Occipital lobe (tissue), 2 donors: ENCODE results near the gene USO1. TPM values are rescaled to one million over a fixed set of nuclear protein-coding genes. Genes with fewer than 3 reads are reported as not detected.
"Not testable (repeated sequence)": the region's sequence is repeated elsewhere in the genome, so short reads cannot be mapped to it uniquely, and the experiment has no call there.

Experiments
- DNase-seq: peaks from one replicate; lab custom pipeline; 2025; lab: John Stamatoyannopoulos, UW
- total RNA-seq: library from RNA; depleted of rRNA; stranded (reverse); fragments of >200 nt; gene quantifications from one replicate; pipeline ENCODE4 v1.2.3, GENCODE V29; 2014

USO1 gene, protein sequence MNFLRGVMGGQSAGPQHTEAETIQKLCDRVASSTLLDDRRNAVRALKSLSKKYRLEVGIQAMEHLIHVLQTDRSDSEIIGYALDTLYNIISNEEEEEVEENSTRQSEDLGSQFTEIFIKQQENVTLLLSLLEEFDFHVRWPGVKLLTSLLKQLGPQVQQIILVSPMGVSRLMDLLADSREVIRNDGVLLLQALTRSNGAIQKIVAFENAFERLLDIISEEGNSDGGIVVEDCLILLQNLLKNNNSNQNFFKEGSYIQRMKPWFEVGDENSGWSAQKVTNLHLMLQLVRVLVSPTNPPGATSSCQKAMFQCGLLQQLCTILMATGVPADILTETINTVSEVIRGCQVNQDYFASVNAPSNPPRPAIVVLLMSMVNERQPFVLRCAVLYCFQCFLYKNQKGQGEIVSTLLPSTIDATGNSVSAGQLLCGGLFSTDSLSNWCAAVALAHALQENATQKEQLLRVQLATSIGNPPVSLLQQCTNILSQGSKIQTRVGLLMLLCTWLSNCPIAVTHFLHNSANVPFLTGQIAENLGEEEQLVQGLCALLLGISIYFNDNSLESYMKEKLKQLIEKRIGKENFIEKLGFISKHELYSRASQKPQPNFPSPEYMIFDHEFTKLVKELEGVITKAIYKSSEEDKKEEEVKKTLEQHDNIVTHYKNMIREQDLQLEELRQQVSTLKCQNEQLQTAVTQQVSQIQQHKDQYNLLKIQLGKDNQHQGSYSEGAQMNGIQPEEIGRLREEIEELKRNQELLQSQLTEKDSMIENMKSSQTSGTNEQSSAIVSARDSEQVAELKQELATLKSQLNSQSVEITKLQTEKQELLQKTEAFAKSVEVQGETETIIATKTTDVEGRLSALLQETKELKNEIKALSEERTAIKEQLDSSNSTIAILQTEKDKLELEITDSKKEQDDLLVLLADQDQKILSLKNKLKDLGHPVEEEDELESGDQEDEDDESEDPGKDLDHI
- 56.6 TPM for total RNA-seq

DNA sequence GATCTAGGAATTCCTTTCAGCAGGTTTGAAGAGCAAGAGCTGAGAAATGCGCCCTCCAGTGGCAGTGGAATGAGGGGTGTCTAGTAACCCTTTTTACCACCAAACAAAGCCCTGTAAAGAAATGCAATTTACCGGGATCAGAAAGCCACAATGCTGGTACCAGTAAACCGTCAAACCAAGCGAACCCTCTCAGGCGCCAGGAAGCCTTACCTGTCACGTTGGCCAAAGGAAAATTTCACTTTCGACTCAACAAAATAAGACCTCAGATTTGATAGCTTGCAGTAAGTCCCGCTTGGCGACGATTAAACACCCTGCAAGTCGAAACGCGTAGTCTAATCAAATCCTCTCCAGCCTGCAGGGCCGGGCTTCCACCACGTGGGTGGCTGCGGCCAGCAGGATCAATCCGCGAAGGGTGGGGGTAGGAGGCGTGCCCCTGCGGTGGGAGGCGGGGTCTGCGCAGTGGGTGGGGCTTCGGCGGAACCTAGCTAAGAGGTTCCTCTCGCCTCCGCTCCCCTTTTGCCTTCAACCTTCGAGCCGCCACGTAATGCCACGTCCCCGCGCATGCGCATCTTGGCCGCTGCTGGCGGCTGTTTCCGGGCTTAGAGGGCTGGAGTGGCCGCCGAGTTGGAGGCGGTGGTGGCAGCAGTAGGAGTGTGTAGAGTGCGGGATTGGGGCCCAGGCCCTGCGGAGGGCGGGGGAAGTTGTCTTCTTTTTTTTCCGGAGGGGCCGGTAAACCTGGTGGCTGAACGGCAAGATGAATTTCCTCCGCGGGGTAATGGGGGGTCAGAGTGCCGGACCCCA lies at the start of gene USO1:
TSS of gene USO1 (plus strand) at position 512 of the 801 bp plus-strand sequence. CDS start at position 755, 243 bp downstream.
- DNase-seq, result peak; percentile 99

DNA sequence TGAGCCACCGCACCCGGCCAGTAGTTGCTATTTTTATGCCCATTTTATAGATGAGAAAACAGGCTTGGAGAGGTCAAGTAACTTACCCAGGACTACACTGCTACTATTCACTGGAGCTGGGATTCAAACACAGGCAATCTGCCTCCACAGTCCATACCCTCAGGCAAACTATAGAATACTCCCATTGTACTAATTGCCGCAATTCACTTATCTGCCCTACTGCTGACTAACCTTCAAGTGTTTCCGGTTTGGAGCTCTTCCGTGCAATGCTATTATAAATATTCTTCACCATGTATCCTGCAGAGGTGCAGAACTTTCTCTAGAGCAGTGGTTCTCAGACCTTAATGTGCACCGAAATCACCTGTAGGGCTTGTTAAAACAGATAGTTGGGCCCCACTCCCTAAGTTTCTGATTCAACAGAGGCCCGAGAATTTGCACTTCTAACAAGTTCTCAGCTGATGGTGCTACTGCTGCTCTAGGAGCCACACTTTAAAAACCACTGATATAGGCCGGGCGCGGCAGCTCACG lies 49.3 kb upstream of the USO1 start:
- DNase-seq, result no peak

DNA sequence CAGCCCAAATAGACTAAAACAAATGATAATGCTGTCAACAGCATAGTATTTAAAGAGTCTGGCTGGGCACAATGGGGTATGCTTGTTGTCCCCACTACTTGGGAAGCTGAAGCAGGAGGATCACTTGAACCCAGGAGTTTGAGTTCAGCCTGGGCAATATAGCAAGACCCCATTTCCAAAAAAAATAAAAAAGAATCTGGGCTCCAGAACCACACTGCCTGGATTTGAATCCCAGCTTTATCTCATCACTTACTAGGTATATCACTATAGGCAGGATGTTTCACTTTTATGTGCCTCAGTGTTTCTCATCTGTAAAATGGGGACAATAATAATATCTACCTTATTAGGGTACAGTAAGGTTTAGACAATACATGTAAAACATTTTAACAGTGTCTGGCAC lies 45.9 kb upstream of the USO1 start:
- DNase-seq, result no peak

DNA sequence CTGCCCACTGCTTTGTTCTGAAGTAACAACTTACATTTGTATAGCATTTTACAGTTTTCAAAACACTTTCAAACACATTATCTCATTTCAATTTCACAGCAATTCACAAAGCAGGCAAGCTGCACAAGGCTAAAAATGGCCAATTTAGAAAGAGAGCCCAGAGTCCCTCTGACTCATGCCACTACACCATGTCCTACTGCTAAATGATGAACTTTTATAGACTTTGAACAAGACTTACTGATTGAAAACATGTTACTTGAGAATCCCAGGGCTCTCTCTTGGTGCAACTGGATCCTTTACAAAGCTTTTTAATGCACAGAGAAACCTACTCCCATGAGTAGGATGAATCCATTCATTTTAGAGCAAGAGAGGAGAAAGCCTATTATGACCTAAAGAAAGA lies 45.4 kb upstream of the USO1 start:
- no peak for DNase-seq

DNA sequence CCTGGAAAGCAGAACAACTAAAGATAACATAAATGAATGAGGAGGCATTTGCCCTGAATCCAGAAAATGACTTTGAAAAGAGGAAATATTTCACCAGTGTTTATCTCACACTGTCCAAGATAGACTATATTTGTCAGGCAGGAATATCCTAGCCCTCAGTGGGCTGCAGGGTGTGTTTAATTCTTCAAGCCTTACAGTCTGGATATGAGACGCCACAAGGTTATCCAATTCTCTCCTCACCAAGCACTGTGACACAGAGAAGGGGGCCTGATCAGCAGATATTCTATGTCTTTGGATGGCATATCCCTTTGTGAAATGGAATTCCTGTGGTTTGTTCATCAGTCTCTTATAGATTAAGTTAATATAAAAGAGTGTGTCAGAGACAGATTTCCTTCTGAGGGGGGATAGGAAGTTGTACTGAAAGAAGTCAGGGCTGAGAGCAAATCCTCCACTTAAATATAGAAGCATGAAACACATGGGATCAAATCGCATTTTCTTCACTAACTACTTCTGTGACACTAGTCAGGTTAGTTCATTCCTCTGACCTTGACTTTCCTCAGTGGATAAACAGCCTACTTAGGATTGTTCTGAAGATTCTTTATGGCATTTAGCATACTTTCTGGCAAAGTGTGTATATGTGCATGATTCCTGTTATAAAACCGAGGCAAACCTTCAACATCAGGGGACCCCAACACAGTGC lies 44.4 kb upstream of the USO1 start:
- DNase-seq, result no peak

DNA sequence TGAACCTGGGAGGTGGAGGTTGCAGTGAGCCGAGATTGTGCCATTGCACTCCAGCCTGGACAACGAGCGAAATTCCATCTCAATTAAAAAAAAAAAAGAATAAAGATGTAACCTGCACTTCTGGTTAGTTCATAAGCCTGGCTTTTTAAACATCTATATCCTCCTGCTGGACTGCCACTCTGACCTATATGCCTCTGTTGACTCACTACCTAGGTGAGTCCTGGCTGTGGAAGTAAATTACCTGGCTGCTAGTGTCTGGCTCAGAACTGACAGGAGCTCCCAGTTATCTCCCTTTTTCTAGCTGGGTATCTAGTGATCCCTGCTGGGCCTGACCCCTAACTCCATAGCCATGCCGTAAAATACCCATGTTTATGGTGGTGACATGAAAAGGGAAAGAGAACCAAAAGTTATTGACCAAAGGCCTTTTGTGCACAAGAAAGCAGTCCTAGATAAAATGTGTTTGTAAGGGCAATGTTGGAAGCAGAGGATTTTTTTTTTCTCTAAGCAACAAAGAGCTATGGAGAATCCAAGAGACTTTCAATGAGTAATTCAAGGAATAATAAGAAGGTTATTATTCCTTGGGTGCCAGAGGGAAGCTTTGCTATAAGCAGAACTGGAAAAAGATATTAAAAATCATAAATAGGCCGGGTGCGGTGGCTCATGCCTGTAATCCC lies 40.8 kb upstream of the USO1 start:
- no peak for DNase-seq

DNA sequence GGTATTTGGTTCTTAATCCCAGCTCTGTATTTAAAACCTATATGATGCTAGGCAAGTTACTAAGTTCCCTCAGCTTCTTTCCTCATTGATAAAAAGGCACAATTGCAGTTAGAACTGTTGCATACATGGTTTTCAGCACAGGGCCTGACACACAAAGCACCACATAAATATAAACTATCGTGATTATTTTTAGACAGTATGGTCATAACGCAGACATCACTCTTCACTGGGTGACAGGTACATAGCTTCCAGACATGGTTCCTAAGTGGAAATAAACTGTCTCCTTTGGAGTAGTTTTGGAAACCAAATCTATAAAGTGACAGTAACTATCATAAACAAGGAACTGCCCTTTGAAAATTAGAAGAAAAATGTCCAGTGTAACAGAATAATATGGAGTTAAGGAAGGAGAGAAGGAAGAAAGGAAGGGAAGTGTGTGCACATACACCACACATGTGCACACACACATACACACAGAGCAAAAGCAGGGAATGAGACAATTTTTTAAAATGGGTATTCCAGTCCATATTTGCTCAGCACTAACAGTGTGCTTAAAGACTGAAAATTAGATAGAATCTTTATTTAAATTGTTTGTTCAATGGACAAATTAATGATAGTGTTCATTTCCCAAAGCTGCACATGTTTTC lies 38.7 kb upstream of the USO1 start:
- no peak for DNase-seq

DNA sequence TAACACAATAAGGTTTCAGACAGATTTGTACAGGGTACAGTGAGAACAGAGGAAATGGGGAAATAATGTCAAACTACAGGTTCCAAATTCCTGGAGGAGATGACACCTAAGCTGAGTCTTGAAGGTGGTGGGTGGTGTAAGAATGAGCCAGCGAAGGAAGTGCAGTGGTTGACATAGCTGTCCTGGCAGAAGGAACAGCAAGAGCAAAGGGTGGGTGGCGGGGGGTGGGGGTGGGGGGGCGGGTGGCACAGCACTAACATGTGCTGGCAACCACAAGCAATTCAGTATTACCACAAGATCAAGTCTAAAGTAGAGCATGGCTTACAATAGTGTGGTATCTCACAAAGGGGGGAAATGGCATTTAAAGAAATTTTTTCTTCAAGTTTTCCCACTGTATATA lies 38.0 kb upstream of the USO1 start:
- DNase-seq, result no peak

DNA sequence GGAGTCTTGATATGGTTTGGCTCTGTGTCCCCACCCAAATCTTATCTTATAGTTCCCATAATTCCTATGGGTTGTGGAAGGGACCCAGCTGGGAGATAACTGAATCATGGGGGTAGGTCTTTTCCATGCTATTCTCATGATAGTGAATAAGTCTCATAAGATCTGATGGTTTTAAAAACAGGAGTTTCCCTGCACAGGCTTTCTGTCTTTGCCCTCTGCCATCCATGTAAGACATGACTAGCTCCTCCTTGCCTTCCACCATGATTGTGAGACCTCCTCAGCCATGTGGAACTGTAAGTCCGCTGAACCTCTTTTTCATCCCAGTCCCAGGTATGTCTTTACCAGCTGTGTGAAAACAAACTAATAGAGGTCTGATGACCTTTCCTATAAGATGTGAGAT lies 37.3 kb upstream of the USO1 start:
- DNase-seq, result not testable (repeated sequence)

DNA sequence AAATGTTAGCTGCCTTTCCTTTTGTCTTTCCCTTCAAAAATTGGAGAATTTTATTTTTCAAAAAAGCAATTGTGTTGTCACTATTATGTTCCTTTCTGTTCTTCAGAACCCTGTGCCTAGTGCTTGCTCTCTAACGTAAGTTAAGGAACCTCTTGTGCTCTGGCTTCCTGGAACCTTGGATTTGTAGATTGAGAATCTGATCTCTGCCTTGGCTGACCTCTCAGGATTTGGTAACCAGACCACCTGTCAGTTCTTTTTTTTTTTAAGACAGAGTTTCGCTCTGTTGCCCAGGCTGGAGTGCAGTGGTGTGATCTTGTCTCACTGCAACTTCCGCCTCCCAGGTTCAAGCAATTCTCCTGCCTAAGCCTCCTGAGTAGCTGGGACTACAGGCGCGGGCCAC lies 32.3 kb upstream of the USO1 start:
- not testable (repeated sequence) for DNase-seq

DNA sequence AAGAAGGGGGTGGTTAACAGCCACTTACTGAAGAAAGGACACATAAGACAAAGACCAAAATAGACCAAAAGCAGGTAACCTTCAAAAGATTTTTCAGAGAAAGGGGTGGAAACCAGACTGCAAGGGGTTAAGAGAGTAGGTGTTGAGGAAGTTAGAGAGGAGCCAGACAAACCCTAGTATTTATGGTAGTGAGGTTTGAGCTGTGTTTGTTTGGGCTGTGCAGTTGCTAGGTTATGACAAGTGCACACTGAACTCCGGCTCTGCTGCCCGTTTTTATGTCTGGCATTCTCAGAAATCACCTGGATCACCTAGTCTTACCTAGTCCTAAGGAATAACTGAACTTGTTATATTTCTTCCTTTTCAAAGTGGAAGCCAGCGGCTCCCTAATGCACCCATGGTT lies 28.3 kb upstream of the USO1 start:
- DNase-seq, result no peak

DNA sequence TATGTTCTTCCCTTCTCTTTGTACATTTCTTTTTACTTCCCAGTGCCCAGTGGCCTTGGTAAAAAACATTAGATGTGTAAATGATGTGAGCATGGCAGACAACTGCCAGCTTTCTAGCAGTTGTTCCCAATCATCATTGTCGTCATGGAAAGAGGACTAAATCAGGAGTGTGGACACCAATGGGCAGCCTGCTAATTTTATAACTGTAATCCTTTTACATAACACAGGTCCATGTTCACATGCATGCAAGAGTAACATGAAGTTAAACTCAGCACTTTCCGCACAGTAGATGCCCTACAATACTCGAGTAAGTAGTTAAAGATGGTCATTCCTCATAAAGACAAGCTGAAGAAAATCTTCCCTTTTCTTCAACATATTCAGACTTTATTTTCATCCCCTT lies 27.8 kb upstream of the USO1 start:
- no peak for DNase-seq

DNA sequence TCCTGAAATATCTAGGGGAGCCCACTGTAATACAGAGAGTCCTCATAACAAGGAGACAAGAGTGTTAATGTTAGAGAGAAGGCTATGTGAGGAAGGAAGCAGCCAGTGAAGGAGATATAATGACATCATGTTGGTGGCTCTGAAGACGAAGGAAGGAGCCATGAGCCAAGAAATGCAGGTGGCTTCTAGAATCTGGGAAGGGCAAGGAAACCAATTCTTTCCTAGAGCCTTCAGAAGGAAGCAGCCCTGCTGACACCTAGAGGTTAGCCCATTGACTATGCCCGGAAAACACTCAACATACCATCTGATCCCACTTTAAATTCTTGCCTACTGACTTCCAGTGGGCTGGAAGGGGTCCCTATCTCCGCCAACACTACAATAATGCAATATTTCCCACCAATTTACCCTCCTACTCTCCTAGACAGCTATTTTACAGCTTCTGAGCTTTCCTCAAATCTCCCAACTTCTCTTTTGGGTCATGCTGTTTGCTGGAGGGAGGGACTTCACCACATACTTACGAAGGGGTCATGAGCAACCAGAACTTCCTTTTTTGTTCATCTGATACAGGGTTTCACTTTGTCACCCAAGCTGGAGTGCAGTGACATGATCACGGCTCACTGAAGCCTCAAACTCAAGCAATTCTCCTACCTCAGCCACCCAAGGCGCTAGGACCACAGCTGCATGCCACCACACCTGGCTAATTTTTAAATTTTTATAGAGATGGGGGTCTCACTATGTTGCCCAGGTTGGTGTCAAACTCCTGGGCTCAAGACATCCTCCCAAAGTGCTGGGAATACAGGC lies 26.0 kb upstream of the USO1 start:
- no peak for DNase-seq

DNA sequence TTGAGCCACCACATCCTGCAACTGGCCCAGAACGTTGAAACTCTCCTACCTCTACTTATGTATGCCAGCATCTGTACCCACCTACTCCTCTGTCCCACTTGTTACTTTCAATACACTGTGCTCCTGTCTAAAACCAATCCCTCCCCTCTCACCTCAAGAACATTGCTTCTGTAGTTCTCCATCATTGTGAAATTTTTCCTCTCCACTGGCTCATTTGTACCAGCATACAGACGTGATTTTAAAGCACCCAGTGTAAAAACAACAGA lies 25.5 kb upstream of the USO1 start:
- DNase-seq, result no peak

DNA sequence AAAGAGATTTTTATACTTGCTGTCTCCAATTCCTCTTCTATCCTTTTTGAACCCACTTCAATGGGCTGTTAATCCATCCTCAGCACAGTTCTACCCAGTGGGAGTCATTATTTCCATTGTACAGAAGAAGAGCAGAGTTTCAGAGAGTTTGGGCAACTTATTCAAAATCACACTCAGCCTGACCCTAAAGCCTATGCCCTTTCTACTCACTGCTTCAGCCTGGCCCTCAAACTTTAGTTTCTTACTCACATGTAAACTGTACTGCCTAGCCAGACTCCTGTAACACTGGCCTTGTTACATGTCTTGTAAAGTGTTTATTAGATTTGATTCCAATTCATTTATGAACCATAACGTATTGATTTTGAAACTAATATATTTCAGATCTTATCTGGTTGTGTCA lies 25.1 kb upstream of the USO1 start:
- DNase-seq, result no peak

DNA sequence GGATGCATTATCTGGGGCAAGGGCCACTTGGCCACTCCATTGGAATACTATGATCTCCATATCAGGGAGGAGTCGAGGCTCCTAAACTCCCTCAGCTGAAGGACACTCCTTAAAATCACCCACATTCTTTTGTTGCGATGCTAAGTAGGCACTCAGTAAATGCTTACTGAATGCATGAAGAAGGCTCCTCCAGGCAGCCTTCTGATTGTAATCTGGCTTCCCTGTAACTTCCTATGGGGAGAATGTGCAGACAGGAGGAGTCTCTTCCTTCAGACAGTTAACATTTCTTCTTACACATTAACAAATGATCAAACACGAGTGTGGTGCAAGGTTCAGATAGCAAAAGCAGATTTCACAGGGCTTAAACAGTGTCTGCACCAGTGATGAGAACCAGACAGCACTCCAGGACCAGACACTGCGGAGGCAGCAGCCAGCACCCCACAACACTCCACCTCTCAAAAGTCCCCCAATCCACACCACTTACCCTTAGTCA lies 21.4 kb upstream of the USO1 start:
- no peak for DNase-seq

DNA sequence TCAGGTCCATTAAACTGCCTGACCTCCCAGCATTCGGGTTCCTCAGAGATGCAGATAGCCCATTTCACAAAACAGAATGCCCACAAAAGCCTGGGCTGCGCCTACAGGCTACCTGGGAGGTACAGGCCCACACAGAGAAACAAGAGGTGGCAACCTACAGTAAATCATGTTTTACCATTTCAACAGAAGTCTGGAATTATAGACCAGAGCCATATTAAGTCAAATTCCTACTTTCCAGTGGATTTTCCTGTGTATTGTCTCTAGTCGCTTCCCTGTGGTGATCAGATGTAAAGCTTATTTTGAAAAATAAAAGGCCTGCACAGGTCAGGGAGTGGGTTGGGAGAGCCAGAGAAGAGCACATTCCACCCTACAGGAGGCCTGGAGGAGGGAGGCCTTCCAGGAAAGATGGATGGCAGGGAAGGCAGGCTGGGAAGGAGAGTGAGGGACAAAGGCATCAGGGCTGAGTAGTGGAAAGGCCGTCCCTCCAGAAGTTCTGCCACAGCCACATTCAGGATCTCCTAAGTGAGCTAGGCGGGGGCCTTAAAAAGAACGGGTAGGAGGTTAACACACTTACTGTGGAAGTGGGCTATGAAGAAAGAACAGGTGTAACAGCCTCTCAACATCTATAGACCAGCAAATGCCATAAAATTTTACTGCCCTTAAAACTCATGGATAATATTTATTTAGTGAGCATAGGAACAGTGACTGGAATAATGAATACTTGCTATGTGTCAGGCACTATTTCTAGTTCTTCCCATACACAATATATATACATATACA lies 19.0 kb upstream of the USO1 start:
- DNase-seq, result no peak

DNA sequence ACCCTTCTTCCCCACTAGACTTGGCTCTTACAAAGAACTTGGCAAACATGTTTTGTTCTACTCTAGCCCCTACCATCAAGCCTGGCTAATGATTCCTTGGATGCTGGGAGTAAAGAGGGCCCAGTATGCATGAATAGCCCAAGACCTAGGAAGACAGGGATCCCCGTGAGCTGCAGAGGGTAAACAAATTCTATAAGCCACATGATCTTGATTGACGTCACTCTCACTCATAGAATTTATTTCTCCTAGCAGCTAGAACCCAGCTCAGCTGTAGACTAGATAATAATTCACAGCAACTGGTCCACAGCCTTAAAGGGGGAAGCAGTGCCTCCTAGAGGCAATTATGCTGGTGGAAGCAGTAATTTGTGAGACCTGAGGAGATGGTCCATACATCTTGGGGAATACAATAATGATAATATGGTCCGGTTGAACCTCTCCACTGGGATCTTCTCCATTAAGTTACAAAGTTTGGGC lies 16.1 kb upstream of the USO1 start:
- no peak for DNase-seq
